ENCODE data around the gene OR1I1.

The OR1I1 gene

GRCh38 chr19:15120135-15121026 is 38.4 kb downstream of the OR1I1 start:
- DNase-seq = no peak

- DNase-seq = no peak
These were observed 40.5 kb downstream of the OR1I1 start for GRCh38 chr19:15122331-15123030.

GRCh38 chr19:15123031-15123890 is 41.2 kb downstream of the OR1I1 start:
- DNase-seq = no peak

GRCh38 chr19:15123900-15124299 is 41.9 kb downstream of the OR1I1 start:
- no peak for DNase-seq

- DNase-seq = no peak
These were observed 42.7 kb downstream of the OR1I1 start for GRCh38 chr19:15124572-15125231.

GRCh38 chr19:15125232-15126067 is 43.4 kb downstream of the OR1I1 start:
- DNase-seq = peak; percentile 98

- DNase-seq = peak; percentile 45
These were observed 44.3 kb downstream of the OR1I1 start for GRCh38 chr19:15126131-15126910.

- no peak for DNase-seq
These were observed 46.3 kb downstream of the OR1I1 start for GRCh38 chr19:15128162-15128770.

GRCh38 chr19:15129856-15130585 is 48.0 kb downstream of the OR1I1 start:
- DNase-seq = no peak

- no peak for DNase-seq
These were observed 54.4 kb downstream of the OR1I1 start for GRCh38 chr19:15136234-15136954.

- no peak for DNase-seq
These were observed 55.8 kb downstream of the OR1I1 start for GRCh38 chr19:15137777-15138176.

- peak; percentile 37 for DNase-seq
These were observed 56.4 kb downstream of the OR1I1 start for GRCh38 chr19:15138427-15138826.

- DNase-seq = no peak
These were observed 59.1 kb downstream of the OR1I1 start for GRCh38 chr19:15141143-15141542.

GRCh38 chr19:15142313-15142712 is 60.3 kb downstream of the OR1I1 start:
- DNase-seq = no peak

Data from fibroblast of skin of right biceps (primary cell).